NCI-H526 treated with DMSO at 0.1 percent for 48 hours (cell line): Measurements from ENCODE around the gene UGT1A6.
"Not testable (repeated sequence)": the region's sequence is repeated elsewhere in the genome, so short reads cannot be mapped to it uniquely, and the experiment has no call there.

Source experiments
- DNase-seq: peaks from one replicate; lab custom pipeline; 2025; lab: John Stamatoyannopoulos, UW

The UGT1A6 gene

GRCh38 chr2:233686928-233687327 is 5.8 kb upstream of the UGT1A6 start:
- DNase-seq: no peak

- no peak for DNase-seq
Measured at GRCh38 chr2:233688341-233688740, 4.3 kb upstream of the UGT1A6 start.

GRCh38 chr2:233689031-233689430 is 3.7 kb upstream of the UGT1A6 start:
- no peak for DNase-seq

GRCh38 chr2:233689501-233689900 is 3.2 kb upstream of the UGT1A6 start:
- no peak for DNase-seq

GRCh38 chr2:233690444-233690843 is 2.2 kb upstream of the UGT1A6 start:
- DNase-seq: no peak

- DNase-seq: peak; percentile 26
Measured at GRCh38 chr2:233691443-233692433, 952 bp upstream of the UGT1A6 start.

- no peak for DNase-seq
Measured at GRCh38 chr2:233693963-233694362, 1.3 kb downstream of the UGT1A6 start.

GRCh38 chr2:233698740-233699139 is 6.0 kb downstream of the UGT1A6 start:
- DNase-seq: no peak

GRCh38 chr2:233699424-233700027 is 6.8 kb downstream of the UGT1A6 start:
- no peak for DNase-seq

GRCh38 chr2:233700028-233700635 is 7.4 kb downstream of the UGT1A6 start:
- no peak for DNase-seq

- DNase-seq: not testable (repeated sequence)
Measured at GRCh38 chr2:233700842-233701241, 8.2 kb downstream of the UGT1A6 start.

GRCh38 chr2:233702238-233702637 is 9.5 kb downstream of the UGT1A6 start:
- DNase-seq: no peak

GRCh38 chr2:233705911-233706506 is 13.3 kb downstream of the UGT1A6 start:
- no peak for DNase-seq

- no peak for DNase-seq
Measured at GRCh38 chr2:233706720-233707119, 14.0 kb downstream of the UGT1A6 start.

GRCh38 chr2:233707940-233708644 is 15.4 kb downstream of the UGT1A6 start:
- no peak for DNase-seq

GRCh38 chr2:233708942-233709341 is 16.3 kb downstream of the UGT1A6 start:
- DNase-seq: no peak

GRCh38 chr2:233711312-233712008 is 18.8 kb downstream of the UGT1A6 start:
- peak; percentile 5 for DNase-seq

- no peak for DNase-seq
Measured at GRCh38 chr2:233712611-233713261, 20.0 kb downstream of the UGT1A6 start, which contains the start of gene UGT1A5. TSS of gene UGT1A5 (plus strand) at chr2:233712907. CDS start at chr2:233712992, 85 bp downstream.

GRCh38 chr2:233713262-233713615 is 20.5 kb downstream of the UGT1A6 start:
- DNase-seq: no peak

- no peak for DNase-seq
Measured at GRCh38 chr2:233714121-233714520, 21.4 kb downstream of the UGT1A6 start.

- DNase-seq: no peak
Measured at GRCh38 chr2:233718552-233718951, 25.9 kb downstream of the UGT1A6 start, which contains the start of gene UGT1A4. TSS of gene UGT1A4 (plus strand) at chr2:233718736. CDS start at chr2:233718821, 85 bp downstream.
